ENCODE data around the gene CHSY3. TPM values are rescaled to one million over a fixed set of nuclear protein-coding genes. Genes with fewer than 3 reads are reported as not detected.

The CHSY3 gene
- total and polyA plus RNA-seq, 4 donors: 0.40 to 7.7 (median 2.1) TPM

GRCh38 chr5:130112246-130112645 lies 208.0 kb downstream of the CHSY3 start:
- Histone ChIP-seq H3K27me3 (ENCODE audit: control insufficient read depth in 4 of 4, insufficient read depth in 4 of 4, low read length in 3 of 4) (no peaks in the 10 kb centered on the region), H3K4me1 (ENCODE audit: control insufficient read depth in 4 of 4, insufficient read depth in 4 of 4, low read length in 3 of 4) (no peaks in the 10 kb centered on the region), H3K9me3 (ENCODE audit: control insufficient read depth in 4 of 4, low read length in 3 of 4) (no peaks in the 10 kb centered on the region), H3K9ac (ENCODE audit: low read depth in 1 of 2, low read length in 2 of 2) (no peak overlapping the region), H3K36me3 (ENCODE audit: control insufficient read depth in 4 of 4, insufficient read depth in 3 of 4, low read depth in 1 of 4, low read length in 3 of 4) (no peaks in the 10 kb centered on the region), H3K4me3 (ENCODE audit: low read depth in 1 of 3, low read length in 3 of 3) (no peak overlapping the region), H3K27ac (ENCODE audit: low read depth in 1 of 2, low read length in 2 of 2) (no peak overlapping the region)
- DNase-seq (ENCODE audit: low spot score): no peak
- no peak for TF ChIP-seq CTCF (IDR thresholded peaks at IDR 0.05; ENCODE audit: low read depth, low read length, missing input control)
- 81% methylated on average over 4 of the region's 4 CpGs for WGBS

- Histone ChIP-seq H3K27me3 (ENCODE audit: control insufficient read depth in 4 of 4, insufficient read depth in 4 of 4, low read length in 3 of 4) (no peaks in the 10 kb centered on the region), H3K4me3 (ENCODE audit: low read depth in 1 of 3, low read length in 3 of 3) (no peak overlapping the region), H3K9ac (ENCODE audit: low read depth in 1 of 2, low read length in 2 of 2) (no peak overlapping the region), H3K36me3 (ENCODE audit: control insufficient read depth in 4 of 4, insufficient read depth in 3 of 4, low read depth in 1 of 4, low read length in 3 of 4) (no peaks in the 10 kb centered on the region), H3K9me3 (ENCODE audit: control insufficient read depth in 4 of 4, low read length in 3 of 4) (no peaks in the 10 kb centered on the region), H3K4me1 (ENCODE audit: control insufficient read depth in 4 of 4, insufficient read depth in 4 of 4, low read length in 3 of 4) (no peaks in the 10 kb centered on the region), H3K27ac (ENCODE audit: low read depth in 1 of 2, low read length in 2 of 2) (no peak overlapping the region)
- no peak for DNase-seq (ENCODE audit: low spot score)
- TF ChIP-seq NR2F2 (IDR thresholded peaks at IDR 0.05) (no peak), HNF4A (conservative IDR thresholded peaks at IDR 0.05) (no peak), YY1 (IDR thresholded peaks at IDR 0.05) (no peak), CTCF (IDR thresholded peaks at IDR 0.05; ENCODE audit: low read depth, low read length, missing input control) (no peak), TAF1 (conservative IDR thresholded peaks at IDR 0.05) (no peak), FOXA1 (IDR thresholded peaks at IDR 0.05) (no peak)
- WGBS: 90% methylated on average over 8 of the region's 8 CpGs
Observed at GRCh38 chr5:130115686-130116085, 211.4 kb downstream of the CHSY3 start.

- Histone ChIP-seq H3K27ac (ENCODE audit: low read depth in 1 of 2, low read length in 2 of 2) (no peak overlapping the region), H3K9ac (ENCODE audit: low read depth in 1 of 2, low read length in 2 of 2) (no peak overlapping the region), H3K36me3 (ENCODE audit: control insufficient read depth in 4 of 4, insufficient read depth in 3 of 4, low read depth in 1 of 4, low read length in 3 of 4) (no peaks in the 10 kb centered on the region), H3K4me1 (ENCODE audit: control insufficient read depth in 4 of 4, insufficient read depth in 4 of 4, low read length in 3 of 4) (no peaks in the 10 kb centered on the region), H3K9me3 (ENCODE audit: control insufficient read depth in 4 of 4, low read length in 3 of 4) (no peaks in the 10 kb centered on the region), H3K27me3 (ENCODE audit: control insufficient read depth in 4 of 4, insufficient read depth in 4 of 4, low read length in 3 of 4) (no peaks in the 10 kb centered on the region), H3K4me3 (ENCODE audit: low read depth in 1 of 3, low read length in 3 of 3) (no peak overlapping the region)
- no peak for DNase-seq (ENCODE audit: low spot score)
- WGBS: 88% methylated on average over 5 of the region's 5 CpGs
- TF ChIP-seq YY1 (IDR thresholded peaks at IDR 0.05): no peak
- no peak for TF ChIP-seq FOXA2 (IDR thresholded peaks at IDR 0.05)
- TF ChIP-seq SP1 (IDR thresholded peaks at IDR 0.05): no peak
Observed at GRCh38 chr5:130116462-130116861, 212.2 kb downstream of the CHSY3 start.

GRCh38 chr5:130116972-130117371 lies 212.7 kb downstream of the CHSY3 start:
- H3K27me3 ChIP-seq (ENCODE audit: control insufficient read depth in 4 of 4, insufficient read depth in 4 of 4, low read length in 3 of 4): no peaks in the 10 kb centered on the region
- H3K4me1 ChIP-seq (ENCODE audit: control insufficient read depth in 4 of 4, insufficient read depth in 4 of 4, low read length in 3 of 4): no peaks in the 10 kb centered on the region
- no peak overlapping the region for H3K4me3 ChIP-seq (ENCODE audit: low read depth in 1 of 3, low read length in 3 of 3)
- 88% methylated on average over 1 of the region's 1 CpG for WGBS
- H3K9ac ChIP-seq (ENCODE audit: low read depth in 1 of 2, low read length in 2 of 2): no peak overlapping the region
- TF ChIP-seq ZBTB33 (IDR thresholded peaks at IDR 0.05) (no peak), CTCF (IDR thresholded peaks at IDR 0.05; ENCODE audit: low read depth, low read length, missing input control) (no peak), RAD21 (IDR thresholded peaks at IDR 0.05) (no peak)
- DNase-seq (ENCODE audit: low spot score): no peak
- no peak overlapping the region for H3K27ac ChIP-seq (ENCODE audit: low read depth in 1 of 2, low read length in 2 of 2)
- H3K36me3 ChIP-seq (ENCODE audit: control insufficient read depth in 4 of 4, insufficient read depth in 3 of 4, low read depth in 1 of 4, low read length in 3 of 4): no peaks in the 10 kb centered on the region
- no peaks in the 10 kb centered on the region for H3K9me3 ChIP-seq (ENCODE audit: control insufficient read depth in 4 of 4, low read length in 3 of 4)

All from liver (tissue), 9 donors.